Stimulated activated CD4-positive, alpha-beta T cell treated with anti-CD3 and anti-CD28 coated beads, TNF-alpha, amount 100 ng/mL, for 4 hours (primary cell): ENCODE data around the gene TNFSF15.
A peak's percentile ranks its signal among the peaks of the same experiment; 100 is the strongest.
"Not testable (repeated sequence)": the region's sequence is repeated elsewhere in the genome, so short reads cannot be mapped to it uniquely, and the experiment has no call there.

Source experiments
- DNase-seq, 3 experiments: peaks; one replicate each; pipeline ENCODE4 v3.0.0-alpha.2; 2020; ENCODE audit warnings: low read depth in 3 of 3

Gene TNFSF15

DNA sequence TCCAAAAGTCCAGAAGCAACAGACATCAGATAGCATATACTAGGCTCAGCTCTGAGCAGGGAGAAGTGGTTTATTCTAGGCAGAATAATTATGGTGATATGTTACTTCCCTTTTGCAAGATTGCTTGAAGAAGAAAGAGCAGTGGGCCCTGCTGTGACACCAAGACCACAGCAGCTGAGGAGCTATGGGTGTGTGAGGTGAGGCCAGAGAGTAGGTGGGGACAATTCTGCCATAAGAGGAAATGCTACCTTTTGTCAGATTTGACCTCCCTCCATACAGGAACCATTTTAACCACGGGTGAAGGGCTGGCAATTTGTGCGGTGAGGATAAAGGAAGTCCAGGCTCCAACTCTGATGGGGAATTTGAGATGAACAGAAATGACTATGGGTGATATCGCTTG lies 51.3 kb downstream of the TNFSF15 start:
- no peak for DNase-seq

DNA sequence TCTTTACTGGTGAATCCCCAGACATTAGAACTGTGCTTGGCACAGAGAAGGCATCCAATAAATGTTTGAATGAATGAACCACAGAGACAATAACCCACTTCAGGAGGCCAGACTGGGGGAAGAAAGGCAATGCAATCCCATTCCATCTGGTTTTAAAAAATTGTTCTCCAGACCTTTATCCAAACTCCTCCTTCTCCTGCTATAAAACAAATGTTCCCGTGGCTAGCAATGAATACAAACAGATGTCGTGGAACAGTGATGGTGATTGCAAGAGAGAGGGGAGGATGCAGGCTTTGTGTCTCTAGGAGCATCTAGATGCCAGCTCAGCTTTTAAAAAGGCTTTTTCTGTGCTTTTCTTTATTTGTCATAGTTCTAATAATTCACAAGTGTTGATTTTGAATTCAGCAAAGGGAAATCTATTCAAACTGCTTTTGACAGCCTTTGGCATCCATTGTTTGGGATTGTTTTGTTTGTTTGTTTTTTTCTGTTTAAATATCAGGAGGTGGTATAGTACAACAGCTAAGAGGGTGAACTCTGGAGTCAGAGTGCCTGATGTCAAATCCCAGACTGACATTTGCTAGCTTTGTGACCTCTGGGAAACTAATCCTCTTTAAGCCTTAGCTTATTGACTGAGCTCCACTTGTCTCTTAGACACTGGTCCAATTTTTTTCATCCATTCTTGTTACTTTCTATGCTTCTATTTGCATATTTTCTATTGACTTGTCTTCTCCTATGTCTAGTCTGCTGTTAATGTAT lies 59.1 kb downstream of the TNFSF15 start:
- no peak for DNase-seq

DNA sequence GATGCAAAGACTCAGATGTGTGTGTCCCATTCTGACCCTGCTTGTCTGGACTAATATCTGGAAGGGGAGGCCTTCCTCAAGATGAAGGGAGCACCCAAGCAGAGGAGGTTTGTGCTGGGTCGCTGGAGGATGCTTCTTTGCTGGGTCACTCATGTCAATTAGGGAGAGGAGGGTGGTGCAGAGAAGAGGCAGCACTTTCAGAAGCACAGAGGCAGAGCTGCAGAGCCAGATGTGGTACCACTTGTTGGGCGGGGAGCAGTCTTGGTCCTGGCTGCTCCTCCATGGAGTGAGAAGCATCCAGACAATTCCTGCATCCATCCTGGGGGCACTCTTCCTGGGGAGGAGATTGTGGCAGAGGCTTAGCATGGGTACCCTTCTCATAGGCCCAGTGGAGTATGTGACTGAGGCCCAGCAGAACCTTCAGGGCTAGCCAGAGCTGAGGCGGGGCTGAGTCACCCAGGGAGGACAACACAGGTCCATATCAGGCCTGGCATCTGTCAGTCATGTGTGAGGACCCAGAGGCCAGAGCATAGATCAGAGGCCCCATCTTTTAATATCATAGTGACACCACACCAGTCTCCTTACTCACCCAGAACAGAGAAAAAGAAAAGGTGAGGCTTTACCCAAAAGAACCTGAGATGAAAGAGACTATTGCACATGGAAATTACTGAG lies 59.8 kb downstream of the TNFSF15 start:
- DNase-seq = no peak

DNA sequence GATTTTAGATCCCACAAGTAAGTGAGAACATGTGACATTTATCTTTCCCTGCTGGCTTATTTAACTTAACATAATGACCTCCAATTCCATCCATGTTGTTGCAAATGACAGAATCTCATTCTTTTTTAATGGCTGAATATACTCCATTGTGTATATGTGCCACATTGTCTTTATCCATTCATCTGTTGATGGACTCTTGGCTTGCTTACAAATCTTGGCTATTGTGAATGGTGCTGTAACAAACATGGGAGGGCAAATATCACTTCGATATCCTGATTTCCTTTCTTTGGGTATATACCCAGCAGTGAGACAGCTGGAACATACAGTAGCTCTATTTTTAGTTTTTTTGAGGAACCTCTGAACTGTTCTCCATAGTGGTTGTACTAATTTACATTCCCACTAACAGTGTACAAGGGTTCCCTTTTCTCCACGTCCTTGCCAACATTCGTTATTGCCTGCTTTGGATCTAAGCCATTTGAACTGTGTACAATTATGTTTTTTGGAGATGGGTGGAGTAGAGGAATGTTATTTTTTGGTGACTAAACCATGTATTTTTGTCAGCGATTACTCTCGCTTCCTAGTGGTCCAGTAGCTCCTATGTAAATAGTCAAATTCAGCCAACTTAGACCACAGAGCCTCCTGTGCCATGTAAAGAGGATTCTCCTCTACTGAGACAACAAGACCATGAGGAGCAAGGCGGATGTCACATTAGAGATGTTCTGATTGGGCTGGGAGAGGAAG lies 60.6 kb downstream of the TNFSF15 start:
- no peak for DNase-seq

DNA sequence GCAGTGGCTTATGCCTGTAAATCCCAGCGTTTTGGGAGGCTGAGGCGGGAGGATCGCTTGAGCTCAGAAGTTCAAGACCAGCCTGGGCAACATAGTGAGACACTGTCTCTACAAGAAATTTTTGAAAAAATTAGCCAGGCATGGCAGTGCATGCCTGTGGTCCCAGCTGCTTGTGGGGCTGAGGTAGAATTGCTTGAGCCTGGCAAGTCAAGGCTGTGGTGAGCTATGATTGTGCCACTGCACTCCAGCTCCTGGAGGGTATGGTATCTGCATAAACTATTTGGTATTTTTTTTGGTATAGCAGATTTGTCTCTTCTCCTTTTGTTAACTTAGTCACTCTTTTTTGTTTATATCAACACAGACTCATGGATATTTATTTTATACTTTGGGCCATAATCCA lies 62.4 kb downstream of the TNFSF15 start:
- DNase-seq = no peak

DNA sequence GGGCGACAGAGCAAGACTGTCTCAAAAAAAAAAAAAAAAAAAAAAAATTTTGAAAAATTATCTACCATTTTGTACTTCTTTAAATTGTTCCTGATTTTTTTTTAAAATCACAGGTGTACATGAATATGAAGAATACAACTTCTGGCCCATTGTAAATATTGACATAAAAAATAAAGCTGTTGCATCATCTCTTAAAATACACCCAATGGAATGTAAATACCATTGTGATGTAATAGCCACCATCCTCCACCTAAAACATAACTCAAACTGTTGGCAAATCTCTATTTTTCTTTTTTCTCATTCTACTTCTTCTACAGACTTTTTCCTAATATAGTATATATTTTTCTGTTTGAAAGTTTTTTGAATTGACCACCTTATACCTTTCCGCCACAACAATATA lies 62.9 kb downstream of the TNFSF15 start:
- DNase-seq = no peak

DNA sequence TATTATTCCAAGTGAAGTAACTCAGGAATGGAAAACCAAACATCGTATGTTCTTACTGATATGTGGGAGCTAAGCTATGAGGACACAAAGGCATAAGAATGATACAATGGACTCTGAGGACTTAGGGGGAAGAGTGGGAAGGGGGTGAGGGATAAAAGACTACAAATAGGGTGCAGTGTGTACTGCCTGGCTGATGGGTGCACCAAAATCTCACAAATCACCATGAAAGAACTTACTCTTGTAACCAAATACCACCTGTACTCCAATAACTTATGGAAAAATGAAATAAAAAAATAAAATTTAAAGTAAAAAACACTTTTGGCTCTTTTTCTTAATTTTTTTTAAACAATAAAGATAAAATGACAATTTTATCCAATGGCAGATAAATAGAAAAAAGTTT lies 64.3 kb downstream of the TNFSF15 start:
- DNase-seq = not testable (repeated sequence)

DNA sequence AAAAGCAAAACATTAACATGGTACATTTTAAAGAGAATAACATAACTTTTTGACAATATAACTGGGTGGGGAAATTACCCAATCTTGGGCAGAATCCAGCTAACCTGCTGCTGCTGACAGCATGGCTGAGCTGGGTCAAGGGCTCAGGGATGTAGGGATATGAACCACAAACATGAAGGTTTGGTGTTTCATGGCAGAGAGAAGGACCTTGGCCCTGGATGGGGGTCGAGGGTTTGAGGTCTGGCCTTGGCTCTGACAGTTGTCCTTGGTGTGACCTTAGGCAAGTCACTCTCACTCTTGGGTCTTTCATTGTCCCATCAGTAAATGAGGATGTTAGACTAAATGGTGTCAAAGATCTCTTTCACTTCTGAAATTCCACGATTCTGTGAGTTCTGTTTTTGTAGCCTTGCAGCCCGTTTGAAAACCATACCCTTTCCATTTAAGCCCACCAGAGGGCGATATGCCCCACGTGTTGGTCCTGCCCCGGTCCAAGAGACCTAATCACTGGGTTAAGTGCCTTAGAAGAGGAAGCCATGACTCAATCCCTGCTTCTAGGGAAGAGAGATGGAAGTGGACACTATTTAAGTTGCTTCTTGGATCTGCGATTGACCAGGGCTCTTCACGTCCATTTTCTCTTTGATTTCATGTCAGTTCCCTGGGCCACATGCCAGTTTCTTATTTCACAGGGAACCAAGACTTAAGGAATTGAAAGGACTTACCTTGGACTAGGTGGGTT lies 67.1 kb downstream of the TNFSF15 start:
- peak in 2 of 3 experiments; percentile 57 to 66 for DNase-seq

DNA sequence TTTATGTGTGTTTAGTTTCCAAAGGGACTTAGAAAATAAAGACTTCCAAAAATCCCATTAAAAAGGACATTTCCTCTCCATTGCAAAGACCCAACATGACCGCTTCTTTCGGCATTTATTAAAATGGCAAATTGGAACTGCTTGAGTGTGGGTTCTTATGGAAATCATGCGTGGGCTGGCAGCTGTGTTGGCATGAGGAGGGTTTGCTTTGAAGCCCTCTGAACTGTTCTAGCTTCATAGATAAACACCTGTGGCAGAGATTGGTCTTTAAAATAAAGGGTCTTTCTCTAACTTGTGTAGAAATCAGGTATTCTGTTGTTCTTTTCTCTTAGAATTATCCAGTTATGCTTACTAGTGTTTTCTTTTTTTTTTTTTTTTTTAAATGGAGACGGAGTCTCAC lies 68.0 kb downstream of the TNFSF15 start:
- DNase-seq = no peak

DNA sequence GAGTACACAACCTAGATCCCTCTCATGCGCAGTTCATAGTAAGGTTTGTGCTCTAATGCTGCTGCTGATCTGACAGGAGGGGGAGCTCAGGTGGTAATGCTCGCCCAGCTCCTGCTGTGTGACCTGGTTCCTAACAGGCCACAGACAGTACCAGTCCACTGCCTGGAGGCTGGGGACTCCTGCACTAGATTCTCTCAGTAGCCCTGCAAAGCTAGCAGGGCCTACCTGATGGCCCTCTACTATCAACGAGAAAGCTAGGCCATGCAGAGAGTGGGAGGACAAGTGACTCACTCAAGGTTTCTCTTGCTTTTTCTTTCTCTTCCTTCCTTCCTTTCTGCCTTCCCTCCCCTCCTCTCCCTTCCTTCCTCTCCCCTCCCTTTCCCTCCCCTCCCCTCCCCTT lies 68.7 kb downstream of the TNFSF15 start:
- DNase-seq = no peak

DNA sequence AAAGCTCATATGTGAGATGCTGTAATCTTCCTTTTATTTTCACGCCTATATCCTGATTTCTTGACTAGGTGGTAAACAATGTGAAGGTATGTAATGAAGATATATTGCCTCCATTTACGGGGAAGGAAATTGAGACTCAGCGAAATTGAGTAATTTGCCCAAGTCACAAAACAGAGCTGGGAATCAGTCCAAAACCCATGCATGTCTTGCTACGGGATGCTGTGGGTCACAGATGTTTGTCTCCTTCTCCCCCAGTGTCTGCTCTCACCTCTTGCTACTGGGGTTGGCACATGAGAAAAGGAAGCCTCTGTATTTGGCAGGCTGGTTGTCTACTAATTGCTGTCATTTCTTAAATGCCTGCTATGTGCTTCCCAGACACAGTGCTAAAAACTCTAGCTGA lies 70.1 kb downstream of the TNFSF15 start:
- DNase-seq = no peak

DNA sequence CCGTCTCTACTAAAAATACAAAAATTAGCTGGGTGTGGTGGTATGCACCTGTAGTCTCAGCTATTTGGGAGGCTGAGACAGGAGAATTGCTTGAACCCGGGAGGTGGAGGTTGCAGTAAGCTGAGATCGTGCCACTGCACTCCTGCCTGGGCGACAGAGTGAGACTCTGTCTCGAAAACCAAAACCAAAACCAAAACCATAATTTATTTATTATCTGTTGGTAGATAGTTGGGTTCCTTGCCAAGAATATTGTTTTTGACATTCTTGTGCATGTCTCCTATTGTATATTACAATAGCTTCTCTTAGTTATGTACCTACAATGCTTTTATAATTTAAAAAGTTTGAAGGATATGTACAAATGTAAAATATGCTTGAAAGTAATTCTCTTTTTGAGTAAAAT lies 70.7 kb downstream of the TNFSF15 start:
- DNase-seq = not testable (repeated sequence)
